OCI-LY7 (cell line): ENCODE results near the gene TMEM89. TPM values are rescaled to one million over a fixed set of nuclear protein-coding genes. Genes with fewer than 3 reads are reported as not detected.

Experiments
- BruUV-seq: library from RNA; stranded (reverse); fragments of 400-500 nt; replicated peaks from 2 replicates; lab custom pipeline; 2021; lab: Mats Ljungman, UMichigan
- CTCF ChIA-PET: fragments of 300-600 bp; sonication (Branson Sonifier 250); formaldehyde crosslinking; loops from one replicate; lab custom pipeline; 2022; ENCODE audit warnings: antibody characterized with exemption; ENCODE audit not compliant: unreplicated experiment; lab: Charles Lee
- POLR2A ChIA-PET: fragments of 300-600 bp; sonication (Branson Sonifier 250); formaldehyde crosslinking; loops from one replicate; lab custom pipeline; 2022; ENCODE audit warnings: antibody characterized with exemption; lab: Charles Lee
- DNase-seq: peaks from one replicate; pipeline ENCODE4 v3.0.0-alpha.2; 2015; ENCODE audit warnings: low spot score
- H2AFZ ChIP-seq: fragments of 200-600 bp; sonication (generic), shearing (Covaris generic); 2 replicates; pipeline ENCODE4 v1.6.1; 2014; ENCODE audit warnings: mild to moderate bottlenecking, antibody characterized with exemption, low read length, moderate library complexity
- H3K27ac ChIP-seq: fragments of 200-600 bp; sonication (generic); 2 replicates; pipeline ENCODE4 v1.5.1; 2014; ENCODE audit warnings: mixed run types, low read depth, mild to moderate bottlenecking, moderate library complexity, low read length, inconsistent platforms; ENCODE audit not compliant: poor library complexity, severe bottlenecking
- H3K36me3 ChIP-seq: fragments of 200-600 bp; sonication (generic); 2 replicates; pipeline ENCODE4 v1.6.1; 2014; ENCODE audit warnings: mild to moderate bottlenecking, antibody characterized with exemption, low read length, moderate library complexity, mixed read lengths; ENCODE audit not compliant: insufficient read depth
- H3K4me1 ChIP-seq: fragments of 200-600 bp; sonication (generic); 2 replicates; pipeline ENCODE4 v1.5.1; 2014; ENCODE audit warnings: mild to moderate bottlenecking, low read length; ENCODE audit not compliant: insufficient read depth, poor library complexity, severe bottlenecking
- H3K4me2 ChIP-seq: fragments of 200-600 bp; sonication (generic); 2 replicates; pipeline ENCODE4 v1.6.1; 2014; ENCODE audit warnings: mild to moderate bottlenecking, low read length
- H3K4me3 ChIP-seq: fragments of 200-600 bp; sonication (generic); 2 replicates; pipeline ENCODE4 v1.5.1; 2014; ENCODE audit warnings: mild to moderate bottlenecking, low read depth, low read length; ENCODE audit not compliant: poor library complexity, severe bottlenecking
- H3K79me2 ChIP-seq: fragments of 200-600 bp; sonication (generic); 2 replicates; pipeline ENCODE4 v1.6.1; 2016; ENCODE audit warnings: low read depth, mild to moderate bottlenecking, low read length, moderate library complexity, mixed read lengths; ENCODE audit not compliant: insufficient read depth
- H3K9me2 ChIP-seq: fragments of 200-600 bp; sonication (generic); 2 replicates; pipeline ENCODE4 v1.6.1; 2016; ENCODE audit warnings: mild to moderate bottlenecking, low read length, mixed read lengths; ENCODE audit not compliant: insufficient read depth
- H3K9me3 ChIP-seq: fragments of 200-600 bp; sonication (generic); 2 replicates; pipeline ENCODE4 v1.6.1; 2014; ENCODE audit warnings: mild to moderate bottlenecking, mixed run types, low read length, mixed read lengths
- H4K20me1 ChIP-seq: fragments of 200-600 bp; sonication (generic); 2 replicates; pipeline ENCODE4 v1.6.1; 2014; ENCODE audit warnings: mild to moderate bottlenecking, antibody characterized with exemption, low read length, moderate library complexity, mixed read lengths; ENCODE audit not compliant: insufficient read depth
- CTCF ChIP-seq: fragments of 200-600 bp; sonication (generic); conservative IDR thresholded peaks from 2 replicates; pipeline ENCODE4 v1.5.1; 2014; ENCODE audit warnings: mild to moderate bottlenecking, antibody characterized with exemption, low read length, moderate library complexity, mixed read lengths
- EZH2phosphoT487 ChIP-seq: fragments of 200-600 bp; sonication (generic); IDR thresholded peaks from 2 replicates; pipeline ENCODE4 v1.6.1; 2018; ENCODE audit warnings: low read depth, borderline replicate concordance, mild to moderate bottlenecking, mixed run types, antibody characterized with exemption, low read length, moderate library complexity, mixed read lengths
- intact Hi-C: fragments of 100-400 bp; cut with micrococcal nuclease; formaldehyde crosslinking; loops from one replicate; pipeline ENCODE4 v1.10.0; 2022; ENCODE audit not compliant: unreplicated experiment
- total RNA-seq, 2 experiments: library from RNA; depleted of rRNA in 1 of 2; stranded (reverse); fragments of >200 nt in 1 of 2; shearing (Covaris generic) in 1 of 2; gene quantifications; 2 replicates each; pipeline ENCODE4 v1.2.3, GENCODE V29; 2014 to 2022

The TMEM89 gene
- total RNA-seq, 2 experiments from 2014 or later: 1.6 TPM; not detected in 1

GRCh38 chr3:48609088-48610005, 12.2 kb downstream of the TMEM89 start, which contains the start of gene UQCRC1:
Gene UQCRC1 (minus strand): TSS chr3:48609646. CDS start chr3:48609620, 26 bp downstream.
- Histone ChIP-seq H3K9me2 (no peaks in the 10 kb centered on the region), H3K4me2 (peak within 1 kb of the TSS; percentile 93), H3K27ac (peak within 1 kb of the TSS; percentile 53), H4K20me1 (no peaks in the 10 kb centered on the region), H3K4me1 (peaks cover 15% of the 10 kb centered on the region), H3K4me3 (peak within 1 kb of the TSS; percentile 94), H2AFZ (peak within 1 kb of the TSS; percentile 95), H3K36me3 (peaks cover 36% of the 10 kb centered on the region), H3K9me3 (no peaks in the 10 kb centered on the region), H3K79me2 (peaks cover 20% of the 10 kb centered on the region)
- CTCF ChIA-PET: interaction anchor here (0.5 to 0.7 kb wide), 2 partner anchors 209 to 1671 kb away, joined by 3 to 8 read pairs; no protein-coding TSS in a partner anchor
- POLR2A ChIA-PET: interaction anchor here (1.2 kb wide), 1 partner anchor 174 kb away, joined by 3 read pairs; no protein-coding TSS in a partner anchor
- TF ChIP-seq CTCF: peak; percentile 71
- TF ChIP-seq EZH2phosphoT487: no peak
- DNase-seq: peak; percentile 95
- intact Hi-C loops: loop anchor here (1.0 to 2.0 kb wide), 2 partner anchors 26 to 53 kb away; partner anchors contain the start of genes CELSR3 and SLC26A6
- BruUV-seq: no TSS peak

GRCh38 chr3:48607519-48607918, 14.1 kb downstream of the TMEM89 start:
- H3K36me3 ChIP-seq: peaks cover 54% of the 10 kb centered on the region
- ChIA-PET CTCF (no interaction called here), POLR2A (no interaction called here)
- H3K4me1 ChIP-seq: peaks cover 15% of the 10 kb centered on the region
- H3K4me2 ChIP-seq: no peak overlapping the region
- H3K27ac ChIP-seq: no peak overlapping the region
- H3K4me3 ChIP-seq: no peak overlapping the region
- H3K9me3 ChIP-seq: no peaks in the 10 kb centered on the region
- no peaks in the 10 kb centered on the region for H3K9me2 ChIP-seq
- no peaks in the 10 kb centered on the region for H4K20me1 ChIP-seq
- intact Hi-C loops: no loop called here
- no TSS peak for BruUV-seq
- H3K79me2 ChIP-seq: peaks cover 20% of the 10 kb centered on the region
- TF ChIP-seq EZH2phosphoT487 (no peak), CTCF (no peak)
- H2AFZ ChIP-seq: no peak overlapping the region
- no peak for DNase-seq
